HepG2 (cell line): ENCODE data around the gene NR2F1. TPM values are rescaled to one million over a fixed set of nuclear protein-coding genes. Genes with fewer than 3 reads are reported as not detected.

Experiments
- BCL6 ChIP-seq: IDR thresholded peaks from 2 replicates; pipeline ENCODE4 v1.6.1; 2016; ENCODE audit warnings: missing genetic modification reagents, missing compliant biosample characterization
- EZH2 ChIP-seq: conservative IDR thresholded peaks from 2 replicates; pipeline ENCODE4 v1.6.1; 2012; ENCODE audit warnings: mild to moderate bottlenecking, low read depth, low read length, moderate library complexity
- GMEB2 ChIP-seq: IDR thresholded peaks from 2 replicates; pipeline ENCODE4 v1.6.1; 2016; ENCODE audit warnings: missing biosample characterization, missing genetic modification reagents, low read depth
- MEF2D ChIP-seq: sonication (generic); formaldehyde crosslinking; IDR thresholded peaks from 2 replicates; pipeline ENCODE4 v1.5.1; 2020; ENCODE audit warnings: mild to moderate bottlenecking, missing genetic modification reagents
- PATZ1 ChIP-seq: sonication (generic); formaldehyde crosslinking; IDR thresholded peaks from 2 replicates; pipeline ENCODE4 v1.4.0; 2020; ENCODE audit warnings: missing genetic modification reagents
- PPARG ChIP-seq: conservative IDR thresholded peaks from 2 replicates; pipeline ENCODE4 v1.6.1; 2016; ENCODE audit warnings: missing biosample characterization, missing genetic modification reagents
- TARDBP ChIP-seq: sonication (generic); formaldehyde crosslinking; IDR thresholded peaks from 2 replicates; pipeline ENCODE4 v1.8.0; 2022; ENCODE audit warnings: mild to moderate bottlenecking, missing genetic modification reagents
- TCF7 ChIP-seq: sonication (generic); IDR thresholded peaks from 2 replicates; pipeline ENCODE4 v1.6.1; 2016; ENCODE audit warnings: antibody characterized with exemption, low read depth
- ZNF121 ChIP-seq: sonication (generic); formaldehyde crosslinking; IDR thresholded peaks from 2 replicates; pipeline ENCODE4 v1.5.0; 2020; ENCODE audit warnings: mild to moderate bottlenecking, missing genetic modification reagents
- ZNF225 ChIP-seq: sonication (generic); formaldehyde crosslinking; IDR thresholded peaks from 2 replicates; pipeline ENCODE4 v1.4.0; 2020; ENCODE audit warnings: mild to moderate bottlenecking, missing genetic modification reagents
- ZNF629 ChIP-seq: sonication (generic); formaldehyde crosslinking; conservative IDR thresholded peaks from 2 replicates; pipeline ENCODE4 v1.5.0; 2020; ENCODE audit warnings: missing genetic modification reagents
- ZNF770 ChIP-seq: sonication (generic); formaldehyde crosslinking; IDR thresholded peaks from 2 replicates; pipeline ENCODE4 v1.5.0; 2020; ENCODE audit warnings: mild to moderate bottlenecking, missing genetic modification reagents
- ZSCAN12 ChIP-seq: sonication (generic); formaldehyde crosslinking; IDR thresholded peaks from 2 replicates; pipeline ENCODE4 v1.9.0; 2021; ENCODE audit warnings: mild to moderate bottlenecking, missing genetic modification reagents
- ZSCAN25 ChIP-seq: sonication (generic); formaldehyde crosslinking; IDR thresholded peaks from 2 replicates; pipeline ENCODE4 v1.8.0; 2022; ENCODE audit warnings: mild to moderate bottlenecking, missing genetic modification reagents
- ZSCAN31 ChIP-seq: sonication (generic); formaldehyde crosslinking; IDR thresholded peaks from 2 replicates; pipeline ENCODE4 v1.5.0; 2020; ENCODE audit warnings: low read depth, mild to moderate bottlenecking, missing genetic modification reagents
- polyA plus RNA-seq, 8 experiments: library from polyadenylated mRNA; depleted of rRNA in 3 of 8; stranded (reverse) in 7 of 8; unstranded in 1 of 8; fragments of >200 nt; fragmentation: Illumina TruSeq in 4 of 8; extraction: Trizol in 4 of 8; gene quantifications; 2 replicates each; pipeline versions ENCODE4 v1.2.1 to v1.2.3, GENCODE V29; 2011 to 2016; ENCODE audit warnings: low read depth in 4 of 8, missing spikeins in 1 of 8, mixed read lengths in 1 of 8; ENCODE audit not compliant: insufficient read depth in 1 of 8
- total RNA-seq, 5 experiments: library from RNA; depleted of rRNA; stranded (reverse); fragments of >200 nt; fragmentation: Illumina TruSeq; extraction: Trizol; gene quantifications; 2 replicates each; pipeline ENCODE4 v1.2.3, GENCODE V29; 2016; ENCODE audit warnings: low read depth in 1 of 5

Gene NR2F1
- total and polyA plus RNA-seq, 2 of the 13 experiments (the other 11 are each of a cell fraction or from before 2014, with no cell fraction given), result 17.1 to 59.7 TPM

DNA sequence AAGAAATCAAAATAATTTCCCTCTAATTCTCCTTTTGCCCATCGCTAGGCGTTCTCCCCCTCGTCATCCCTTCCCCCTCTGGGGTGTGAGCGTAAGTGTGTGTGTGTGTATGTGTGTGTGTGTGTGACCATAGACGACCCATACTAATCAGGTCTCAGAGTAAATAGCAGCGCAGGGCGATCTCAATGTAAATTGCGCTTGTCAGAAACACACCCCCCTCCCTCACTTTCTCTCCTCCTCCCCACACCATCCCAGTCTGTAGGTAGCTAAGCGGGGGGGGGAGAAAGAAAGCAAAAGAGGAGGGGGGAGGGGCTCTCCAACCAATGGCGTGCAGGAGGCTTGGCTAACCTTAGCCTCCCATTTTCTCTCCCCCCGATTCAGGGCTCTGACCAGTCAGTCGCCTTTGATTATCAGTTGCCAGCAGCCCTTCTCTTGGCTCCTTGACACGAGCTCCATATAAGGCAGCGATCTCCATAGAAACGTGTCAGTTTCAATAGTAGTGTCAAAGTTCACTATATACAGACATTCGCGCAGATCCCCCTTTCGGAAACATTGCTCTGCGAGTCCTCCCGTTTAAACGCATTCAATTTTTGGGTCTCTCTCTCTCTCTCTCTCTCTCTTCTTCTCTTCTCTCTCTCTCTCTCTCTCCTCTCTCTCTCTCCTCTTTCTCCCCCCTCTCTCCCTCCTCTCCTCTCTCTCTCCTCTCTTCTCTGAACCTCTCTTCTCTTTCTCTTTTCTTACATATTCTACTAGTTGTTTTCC is at the start of gene NR2F1 (continued):
- peak; percentile 48; the same call in 1 of the 2 replicates for TF ChIP-seq ZNF121 (CRISPR knock-in tag)
- TF ChIP-seq EZH2, result no peak
- peak; percentile 50; the same call in 1 of the 2 replicates for TF ChIP-seq ZSCAN25 (CRISPR knock-in tag)
- TF ChIP-seq ZSCAN31 (CRISPR knock-in tag), result peak; percentile 86
- no peak for TF ChIP-seq ZSCAN12
- peak; percentile 11; the same call in 1 of the 2 replicates for TF ChIP-seq TCF7
- TF ChIP-seq PPARG (CRISPR knock-in tag), result peak; percentile 60; the same call in 1 of the 2 replicates
- TF ChIP-seq BCL6, result no peak; the same call in 1 of the 2 replicates
- TF ChIP-seq MEF2D (CRISPR knock-in tag), result 0 out of 2 replicates have a peak, but pooled peaks have one; percentile 50
- TF ChIP-seq PATZ1 (CRISPR knock-in tag), result peak; percentile 99
- no peak for TF ChIP-seq ZNF225
- TF ChIP-seq TARDBP (CRISPR knock-in tag), result peak; percentile 94
- no peak for TF ChIP-seq ZNF629 (CRISPR knock-in tag)
- no peak for TF ChIP-seq GMEB2 (CRISPR knock-in tag)
- peak; percentile 67 for TF ChIP-seq ZNF770 (CRISPR knock-in tag)
